T-helper 1 cell (primary cell): ENCODE measurements around the gene DIAPH3.

Experiments used
- DNase-seq, 5 donors: peaks; one replicate each; pipeline ENCODE4 v3.0.0-alpha.2; 2012 to 2020

The DIAPH3 gene

DNA sequence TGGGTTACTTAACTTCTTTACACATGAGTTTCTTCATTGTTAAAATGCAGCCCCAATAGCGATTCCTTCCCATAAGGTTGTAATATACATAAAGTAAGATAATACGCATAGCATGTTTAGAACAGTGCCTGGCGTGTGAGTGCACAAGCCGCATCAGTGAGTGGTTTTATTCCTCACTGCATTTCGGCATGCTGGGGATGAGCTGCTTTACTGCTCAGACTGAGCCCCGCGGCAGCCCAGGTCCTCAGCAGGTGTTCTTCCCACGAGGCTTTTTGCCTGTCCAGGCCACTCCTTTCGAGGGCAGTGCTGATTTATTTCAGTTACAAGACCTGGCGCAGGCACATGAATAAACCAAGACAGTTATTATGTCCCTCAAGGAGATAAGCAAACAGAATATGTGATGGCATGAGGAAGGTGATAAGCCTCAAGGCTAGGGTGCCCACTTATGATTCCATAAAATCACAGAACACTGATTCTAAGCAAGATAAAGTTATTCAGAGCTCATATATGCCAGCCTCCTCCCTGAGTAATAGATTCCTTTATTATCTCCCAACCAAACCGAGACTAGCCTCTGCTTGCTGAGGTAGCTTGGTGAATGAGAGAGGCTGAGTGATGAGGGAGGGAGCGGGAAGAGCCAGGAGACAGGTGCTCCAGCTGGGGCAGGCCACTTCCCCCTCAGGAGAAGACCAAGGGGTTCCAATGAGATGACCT is 505.5 kb downstream of the DIAPH3 start:
- DNase-seq = no peak

- no peak for DNase-seq
These were observed 509.8 kb downstream of the DIAPH3 start for GRCh38 chr13:59653916-59654315.

DNA sequence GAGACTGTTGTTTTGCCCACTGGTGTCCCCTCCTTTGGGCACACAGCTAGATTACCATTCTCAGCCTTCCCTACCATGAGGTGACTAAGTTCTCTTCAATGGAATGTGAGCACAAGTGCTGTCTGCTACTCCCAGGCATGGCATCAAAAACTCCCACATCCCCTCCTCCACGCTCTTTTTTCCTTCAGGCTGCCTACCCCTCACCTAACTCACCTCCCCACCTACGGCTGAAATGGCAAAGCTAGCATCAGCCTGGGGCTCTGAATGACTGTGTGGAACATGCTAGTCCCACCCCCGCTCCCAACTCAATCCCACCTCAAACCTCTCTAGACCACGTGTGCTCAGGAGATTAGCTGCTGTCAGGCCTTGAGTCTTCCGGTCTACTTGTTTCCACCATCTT is 512.2 kb downstream of the DIAPH3 start:
- no peak for DNase-seq

DNA sequence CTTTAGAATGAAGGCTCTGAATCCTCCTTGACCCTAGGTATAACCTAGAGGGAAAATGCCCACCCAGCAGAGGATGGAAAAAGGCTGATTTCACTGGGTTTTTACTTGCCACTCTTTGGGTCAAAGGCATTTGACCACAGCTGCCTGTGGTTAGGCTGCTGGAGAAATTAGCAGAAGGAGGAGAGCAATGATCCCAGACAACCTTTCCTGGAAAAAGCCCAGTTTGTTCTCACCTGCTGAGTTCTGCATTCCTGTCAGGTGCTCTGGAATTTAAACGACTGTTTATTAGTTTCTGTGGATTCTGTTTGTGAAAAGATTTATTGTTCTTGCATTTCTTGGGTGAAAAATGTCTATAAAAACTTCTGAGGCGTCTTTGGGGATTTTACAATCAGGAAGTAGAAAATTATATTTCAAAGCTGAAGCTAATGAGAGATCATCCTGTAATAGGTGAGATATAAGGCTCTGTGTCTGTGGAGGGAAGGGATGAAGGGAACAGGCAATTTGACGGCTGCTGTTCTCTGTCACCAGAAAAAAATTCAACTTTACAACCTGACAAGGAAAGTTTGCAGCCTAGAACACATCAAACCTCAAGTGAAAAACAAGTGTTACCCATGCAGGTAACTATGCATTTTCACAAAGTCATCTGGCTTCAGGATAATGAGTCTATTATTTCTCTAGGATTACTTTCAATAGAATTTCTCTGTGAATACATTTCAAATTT is 519.7 kb downstream of the DIAPH3 start:
- no peak for DNase-seq

DNA sequence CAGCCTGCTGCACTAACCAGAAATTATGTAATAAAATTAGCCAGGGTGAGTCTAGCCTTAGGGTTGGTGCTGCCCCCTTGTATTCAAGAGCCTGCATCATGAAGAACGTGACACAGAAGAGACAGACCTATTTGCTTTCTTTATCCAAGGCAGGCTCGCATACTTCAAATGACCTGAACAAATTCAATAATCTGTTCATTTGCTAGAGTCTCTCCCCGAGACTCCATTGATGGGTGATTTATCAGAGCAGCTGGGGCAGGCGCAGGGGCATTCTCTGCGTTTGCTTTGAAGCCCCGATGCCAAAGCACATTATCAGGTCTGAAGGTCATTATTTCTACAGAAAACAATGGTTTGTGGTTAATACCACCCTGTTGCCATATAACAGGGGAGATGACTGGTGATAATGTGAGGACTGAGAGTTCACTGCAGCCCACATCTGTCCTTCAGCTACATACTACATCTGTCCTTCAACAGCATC is 520.3 kb downstream of the DIAPH3 start:
- no peak for DNase-seq

GRCh38 chr13:59641817-59642216 is 521.9 kb downstream of the DIAPH3 start:
- DNase-seq = no peak

DNA sequence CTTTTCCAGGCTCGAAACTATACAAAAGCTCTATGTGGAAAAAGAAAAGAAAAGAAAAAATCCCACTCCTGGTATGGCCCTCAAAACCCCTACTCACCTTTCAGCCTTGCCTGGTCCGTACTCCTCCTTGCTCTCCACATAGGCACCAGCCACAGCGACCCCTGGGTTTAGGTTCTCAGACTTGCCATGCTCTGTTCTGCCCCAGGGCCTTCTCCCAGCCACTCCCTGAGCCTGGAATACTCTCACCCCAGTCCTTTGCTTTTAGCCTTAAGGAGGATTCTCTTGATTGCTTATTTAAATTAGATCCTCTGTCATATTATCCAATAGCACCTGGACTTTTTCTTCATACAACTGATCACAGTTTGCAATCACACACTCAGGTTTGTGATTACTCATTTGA is 522.5 kb downstream of the DIAPH3 start:
- no peak for DNase-seq

GRCh38 chr13:59638404-59638803 is 525.3 kb downstream of the DIAPH3 start:
- no peak for DNase-seq

DNA sequence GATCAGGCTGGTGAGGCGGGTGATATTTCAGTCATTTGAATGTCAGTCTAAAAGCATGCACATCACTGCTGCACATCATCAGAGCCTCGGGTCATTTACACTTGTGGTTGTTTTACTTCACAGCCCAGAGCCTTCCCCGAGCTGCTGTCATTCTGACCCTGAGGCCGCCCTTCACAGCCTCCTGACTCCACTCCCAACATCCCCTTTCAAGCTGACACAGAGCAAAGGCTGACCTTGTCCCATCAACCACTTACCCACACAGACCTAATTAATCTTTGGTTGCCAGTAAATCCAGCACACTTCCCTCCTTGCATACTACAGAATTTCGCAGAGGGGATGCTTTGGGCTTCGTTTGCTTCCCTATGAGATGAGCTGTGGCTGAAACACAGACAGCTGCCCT is 528.1 kb downstream of the DIAPH3 start:
- no peak for DNase-seq

- no peak for DNase-seq
These were observed 530.4 kb downstream of the DIAPH3 start for GRCh38 chr13:59633290-59633689.

DNA sequence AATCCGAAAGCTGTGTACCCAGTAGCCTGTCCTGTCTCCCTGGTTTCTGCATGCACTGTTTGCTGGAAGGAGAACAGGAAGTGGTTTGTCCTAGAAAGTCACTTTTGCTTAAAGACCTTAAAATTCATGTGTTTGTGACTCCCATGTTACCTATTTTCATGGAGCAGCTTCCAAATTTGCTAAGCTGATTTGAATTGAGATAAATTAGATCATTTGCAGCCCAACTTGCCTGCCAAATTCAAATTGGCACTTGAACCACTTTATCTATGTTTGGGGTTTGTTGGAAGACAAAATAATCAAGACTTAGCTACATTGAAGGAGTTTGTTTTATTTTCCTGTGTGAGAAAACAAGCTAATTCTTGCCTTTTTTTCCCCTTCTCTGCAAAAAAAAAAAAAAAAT is 532.5 kb downstream of the DIAPH3 start:
- no peak for DNase-seq

DNA sequence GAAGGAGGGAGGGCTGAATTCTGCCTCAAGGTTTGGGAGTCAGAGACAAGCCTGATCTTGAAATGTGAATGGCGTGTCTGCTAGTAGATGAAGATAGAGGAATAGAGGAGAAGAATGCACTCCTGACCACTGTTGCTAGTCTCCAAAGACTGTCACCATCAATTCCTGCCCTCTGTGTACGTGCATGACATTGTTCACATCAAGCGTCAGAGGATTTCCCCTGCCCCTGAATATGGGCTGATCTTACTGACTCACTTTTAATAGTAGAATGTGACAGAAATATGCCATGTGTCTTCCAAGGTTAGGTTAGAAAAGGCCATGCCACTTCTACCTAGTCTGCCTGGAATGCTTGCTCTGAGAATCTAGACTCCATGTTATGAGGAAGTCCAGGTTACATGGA is 538.6 kb downstream of the DIAPH3 start:
- DNase-seq = no peak

DNA sequence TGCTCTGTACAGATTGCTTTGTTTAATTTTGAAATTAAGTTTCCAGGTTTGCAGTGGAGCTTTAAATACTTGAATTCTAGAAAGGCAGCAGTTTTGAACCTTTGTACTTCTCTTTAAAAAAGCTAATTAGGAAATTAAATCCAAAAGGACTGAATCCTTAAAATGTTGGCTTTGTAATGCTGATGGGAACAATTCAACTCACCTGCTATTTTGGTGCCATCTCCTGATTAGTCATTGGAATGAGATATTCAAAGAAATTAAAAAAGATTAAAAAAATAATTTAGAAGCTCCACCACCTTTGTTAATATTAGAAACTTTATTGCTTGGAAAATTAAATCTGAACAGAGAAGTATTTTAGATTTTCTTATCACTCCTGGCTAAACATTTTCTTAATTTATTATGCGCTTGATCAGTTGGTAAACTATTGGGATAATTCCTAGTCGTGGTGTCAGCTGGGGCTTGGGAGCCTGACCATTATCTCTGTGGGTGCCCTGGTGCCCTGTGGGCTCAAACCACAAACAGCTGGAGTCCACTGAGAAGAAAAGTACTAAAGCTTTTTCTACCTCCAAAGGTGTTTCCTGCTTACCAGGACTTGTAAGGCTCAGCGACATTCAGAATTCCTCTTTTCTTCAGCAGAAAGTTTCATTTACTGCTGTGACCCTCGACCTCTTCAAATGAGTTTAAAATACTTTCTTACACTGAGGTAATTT is 540.4 kb downstream of the DIAPH3 start:
- DNase-seq = no peak

DNA sequence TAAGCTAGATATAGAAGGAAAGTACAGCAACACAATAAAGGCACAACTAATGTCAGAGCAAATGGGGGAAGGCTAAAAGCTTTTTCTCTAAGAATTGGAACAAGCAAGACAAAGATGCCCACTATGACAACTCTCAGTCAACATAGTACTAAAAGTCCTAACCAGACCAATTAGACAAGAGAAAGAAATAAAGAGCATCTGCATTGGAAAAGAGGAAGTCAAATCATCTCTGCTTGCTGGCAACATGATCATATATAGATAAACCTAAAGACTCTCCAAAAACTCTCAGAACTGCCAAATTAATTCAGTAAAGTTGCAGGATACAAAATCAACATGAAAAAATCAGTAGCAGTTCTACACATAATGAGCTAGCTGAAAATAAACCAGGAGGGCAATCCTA is 542.0 kb downstream of the DIAPH3 start:
- no peak for DNase-seq
